Activated naive CD4-positive, alpha-beta T cell treated with anti-CD3 and anti-CD28 coated beads, Interleukin-2, amount 50 U/mL, for 24 hours (primary cell): ENCODE measurements around the gene SPTB.

Source experiments
- H3K27ac Mint-ChIP-seq: one replicate; pipeline ENCODE4 v1.8.0; 2021; ENCODE audit warnings: mild to moderate bottlenecking, mixed read lengths
- H3K27me3 Mint-ChIP-seq: one replicate; pipeline ENCODE4 v1.8.0; 2021; ENCODE audit warnings: mixed read lengths
- H3K36me3 Mint-ChIP-seq: one replicate; pipeline ENCODE4 v1.8.0; 2021; ENCODE audit warnings: mixed read lengths
- H3K4me1 Mint-ChIP-seq: one replicate; pipeline ENCODE4 v1.8.0; 2021; ENCODE audit warnings: mixed read lengths
- H3K4me3 Mint-ChIP-seq: one replicate; pipeline ENCODE4 v1.8.0; 2021; ENCODE audit warnings: mild to moderate bottlenecking, mixed read lengths
- H3K9me3 Mint-ChIP-seq: one replicate; pipeline ENCODE4 v1.8.0; 2021; ENCODE audit warnings: mixed read lengths

SPTB gene

GRCh38 chr14:64800000-64800399 lies 79.7 kb downstream of the SPTB start:
- no peaks in the 10 kb centered on the region for H3K4me1 Mint-ChIP-seq
- no peaks in the 10 kb centered on the region for H3K27me3 Mint-ChIP-seq
- no peaks in the 10 kb centered on the region for H3K36me3 Mint-ChIP-seq
- H3K4me3 Mint-ChIP-seq, result no peak overlapping the region
- no peaks in the 10 kb centered on the region for H3K9me3 Mint-ChIP-seq
- H3K27ac Mint-ChIP-seq, result no peak overlapping the region

GRCh38 chr14:64799555-64799954 lies 80.2 kb downstream of the SPTB start:
- H3K4me1 Mint-ChIP-seq, result no peaks in the 10 kb centered on the region
- H3K36me3 Mint-ChIP-seq, result no peaks in the 10 kb centered on the region
- H3K4me3 Mint-ChIP-seq, result no peak overlapping the region
- H3K9me3 Mint-ChIP-seq, result no peaks in the 10 kb centered on the region
- H3K27ac Mint-ChIP-seq, result no peak overlapping the region
- no peaks in the 10 kb centered on the region for H3K27me3 Mint-ChIP-seq

- no peaks in the 10 kb centered on the region for H3K27me3 Mint-ChIP-seq
These were observed 83.3 kb downstream of the SPTB start for GRCh38 chr14:64796369-64796768.

GRCh38 chr14:64795921-64796320 lies 83.8 kb downstream of the SPTB start:
- Mint-ChIP-seq H3K4me3 (no peak overlapping the region), H3K27me3 (no peaks in the 10 kb centered on the region), H3K27ac (no peak overlapping the region), H3K4me1 (no peaks in the 10 kb centered on the region), H3K9me3 (no peaks in the 10 kb centered on the region), H3K36me3 (no peaks in the 10 kb centered on the region)

More at GRCh38 chr14:64796369-64796768, 83.3 kb downstream of the SPTB start:
- H3K4me3 Mint-ChIP-seq, result no peak overlapping the region
- H3K36me3 Mint-ChIP-seq, result no peaks in the 10 kb centered on the region
- no peak overlapping the region for H3K27ac Mint-ChIP-seq
- H3K9me3 Mint-ChIP-seq, result no peaks in the 10 kb centered on the region
- H3K4me1 Mint-ChIP-seq, result no peaks in the 10 kb centered on the region

GRCh38 chr14:64795211-64795610 lies 84.5 kb downstream of the SPTB start:
- Mint-ChIP-seq H3K9me3 (no peaks in the 10 kb centered on the region), H3K4me1 (no peaks in the 10 kb centered on the region), H3K27me3 (no peaks in the 10 kb centered on the region), H3K36me3 (no peaks in the 10 kb centered on the region), H3K4me3 (no peak overlapping the region), H3K27ac (no peak overlapping the region)

GRCh38 chr14:64792871-64793560 lies 86.7 kb downstream of the SPTB start:
- no peak overlapping the region for H3K27ac Mint-ChIP-seq

GRCh38 chr14:64792231-64792630 lies 87.5 kb downstream of the SPTB start:
- Mint-ChIP-seq H3K9me3 (no peaks in the 10 kb centered on the region), H3K36me3 (no peaks in the 10 kb centered on the region), H3K27ac (no peak overlapping the region), H3K4me1 (no peaks in the 10 kb centered on the region), H3K27me3 (no peaks in the 10 kb centered on the region), H3K4me3 (no peak overlapping the region)

More at GRCh38 chr14:64792871-64793560, 86.7 kb downstream of the SPTB start:
- Mint-ChIP-seq H3K9me3 (no peaks in the 10 kb centered on the region), H3K27me3 (no peaks in the 10 kb centered on the region), H3K4me1 (no peaks in the 10 kb centered on the region), H3K36me3 (no peaks in the 10 kb centered on the region), H3K4me3 (no peak overlapping the region)

GRCh38 chr14:64790478-64790877 lies 89.2 kb downstream of the SPTB start:
- Mint-ChIP-seq H3K36me3 (no peaks in the 10 kb centered on the region), H3K27ac (no peak overlapping the region), H3K4me1 (no peaks in the 10 kb centered on the region), H3K9me3 (no peaks in the 10 kb centered on the region), H3K27me3 (no peaks in the 10 kb centered on the region), H3K4me3 (no peak overlapping the region)

- no peak overlapping the region for H3K4me3 Mint-ChIP-seq
- no peaks in the 10 kb centered on the region for H3K4me1 Mint-ChIP-seq
- no peaks in the 10 kb centered on the region for H3K36me3 Mint-ChIP-seq
- H3K9me3 Mint-ChIP-seq, result no peaks in the 10 kb centered on the region
- no peak overlapping the region for H3K27ac Mint-ChIP-seq
- no peaks in the 10 kb centered on the region for H3K27me3 Mint-ChIP-seq
These were observed 90.0 kb downstream of the SPTB start for GRCh38 chr14:64789696-64790095.

GRCh38 chr14:64788706-64789105 lies 91.0 kb downstream of the SPTB start:
- H3K27ac Mint-ChIP-seq, result no peak overlapping the region
- no peaks in the 10 kb centered on the region for H3K4me1 Mint-ChIP-seq
- no peak overlapping the region for H3K4me3 Mint-ChIP-seq
- H3K9me3 Mint-ChIP-seq, result no peaks in the 10 kb centered on the region
- no peaks in the 10 kb centered on the region for H3K27me3 Mint-ChIP-seq
- H3K36me3 Mint-ChIP-seq, result no peaks in the 10 kb centered on the region

- H3K4me1 Mint-ChIP-seq, result no peaks in the 10 kb centered on the region
- no peaks in the 10 kb centered on the region for H3K9me3 Mint-ChIP-seq
- H3K4me3 Mint-ChIP-seq, result no peak overlapping the region
- no peaks in the 10 kb centered on the region for H3K27me3 Mint-ChIP-seq
- H3K36me3 Mint-ChIP-seq, result no peaks in the 10 kb centered on the region
- H3K27ac Mint-ChIP-seq, result peak overlapping the region; percentile 4
These were observed 92.1 kb downstream of the SPTB start for GRCh38 chr14:64787619-64788018.

- no peaks in the 10 kb centered on the region for H3K27me3 Mint-ChIP-seq
- no peaks in the 10 kb centered on the region for H3K4me1 Mint-ChIP-seq
- no peaks in the 10 kb centered on the region for H3K9me3 Mint-ChIP-seq
- no peak overlapping the region for H3K27ac Mint-ChIP-seq
- no peak overlapping the region for H3K4me3 Mint-ChIP-seq
- no peaks in the 10 kb centered on the region for H3K36me3 Mint-ChIP-seq
These were observed 93.2 kb downstream of the SPTB start for GRCh38 chr14:64786296-64787149.

- Mint-ChIP-seq H3K4me3 (no peak overlapping the region), H3K27ac (no peak overlapping the region), H3K4me1 (no peaks in the 10 kb centered on the region), H3K27me3 (no peaks in the 10 kb centered on the region), H3K36me3 (no peaks in the 10 kb centered on the region), H3K9me3 (no peaks in the 10 kb centered on the region)
These were observed 95.7 kb downstream of the SPTB start for GRCh38 chr14:64784006-64784405.

- H3K36me3 Mint-ChIP-seq, result no peaks in the 10 kb centered on the region
- no peaks in the 10 kb centered on the region for H3K9me3 Mint-ChIP-seq
- peak overlapping the region; percentile 4 for H3K27ac Mint-ChIP-seq
- no peaks in the 10 kb centered on the region for H3K4me1 Mint-ChIP-seq
- H3K27me3 Mint-ChIP-seq, result no peaks in the 10 kb centered on the region
- no peak overlapping the region for H3K4me3 Mint-ChIP-seq
These were observed 97.5 kb downstream of the SPTB start for GRCh38 chr14:64782196-64782595.

GRCh38 chr14:64779472-64779871 lies 100.2 kb downstream of the SPTB start:
- H3K4me3 Mint-ChIP-seq, result no peak overlapping the region
- H3K27me3 Mint-ChIP-seq, result no peaks in the 10 kb centered on the region
- no peaks in the 10 kb centered on the region for H3K4me1 Mint-ChIP-seq
- no peak overlapping the region for H3K27ac Mint-ChIP-seq
- no peaks in the 10 kb centered on the region for H3K9me3 Mint-ChIP-seq
- no peaks in the 10 kb centered on the region for H3K36me3 Mint-ChIP-seq

GRCh38 chr14:64778104-64778754 lies 101.5 kb downstream of the SPTB start:
- Mint-ChIP-seq H3K27me3 (no peaks in the 10 kb centered on the region), H3K27ac (no peak overlapping the region), H3K9me3 (no peaks in the 10 kb centered on the region), H3K4me3 (no peak overlapping the region), H3K36me3 (no peaks in the 10 kb centered on the region), H3K4me1 (no peaks in the 10 kb centered on the region)
